Nucleus accumbens (tissue), 56 donors: ENCODE measurements around the gene ANKRD2.
A peak's percentile ranks its signal among the peaks of the same experiment; 100 is the strongest.

Source experiments
- DNase-seq, 56 donors: peaks; one replicate each; lab custom pipeline; 2025; lab: John Stamatoyannopoulos, UW

The ANKRD2 gene

GRCh38 chr10:97590082-97590747 lies 17.6 kb downstream of the ANKRD2 start:
- no peak for DNase-seq

GRCh38 chr10:97590748-97591495 lies 18.3 kb downstream of the ANKRD2 start:
- no peak for DNase-seq

GRCh38 chr10:97593421-97593820 lies 20.8 kb downstream of the ANKRD2 start:
- DNase-seq, result no peak

- no peak for DNase-seq
These were observed 23.8 kb downstream of the ANKRD2 start for GRCh38 chr10:97596101-97597082.

- DNase-seq, result no peak
These were observed 25.2 kb downstream of the ANKRD2 start for GRCh38 chr10:97597778-97598177.

GRCh38 chr10:97598407-97599271 lies 26.1 kb downstream of the ANKRD2 start:
- no peak for DNase-seq

GRCh38 chr10:97599272-97599619 lies 26.7 kb downstream of the ANKRD2 start:
- no peak for DNase-seq

- DNase-seq, result no peak
These were observed 28.0 kb downstream of the ANKRD2 start for GRCh38 chr10:97600616-97601015.

- DNase-seq, result peak in 33 of 56 donors; percentile 6 to 69 (median 37)
These were observed 29.0 kb downstream of the ANKRD2 start for GRCh38 chr10:97601268-97602215.

GRCh38 chr10:97607095-97607636 lies 34.6 kb downstream of the ANKRD2 start:
- DNase-seq, result peak in 24 of 56 donors; percentile 3 to 74 (median 28)

GRCh38 chr10:97608991-97609561 lies 36.5 kb downstream of the ANKRD2 start:
- DNase-seq, result no peak

GRCh38 chr10:97611473-97611872 lies 38.9 kb downstream of the ANKRD2 start:
- no peak for DNase-seq

- DNase-seq, result no peak
These were observed 39.8 kb downstream of the ANKRD2 start for GRCh38 chr10:97612386-97612785.

GRCh38 chr10:97618285-97618684 lies 45.7 kb downstream of the ANKRD2 start:
- no peak for DNase-seq

- no peak for DNase-seq
These were observed 46.2 kb downstream of the ANKRD2 start for GRCh38 chr10:97618733-97619132.

GRCh38 chr10:97623277-97623676 lies 50.7 kb downstream of the ANKRD2 start:
- DNase-seq, result no peak

GRCh38 chr10:97627731-97628130 lies 55.2 kb downstream of the ANKRD2 start:
- DNase-seq, result no peak

GRCh38 chr10:97628228-97628627 lies 55.6 kb downstream of the ANKRD2 start:
- DNase-seq, result no peak
